ENCODE measurements around the gene PAMR1.

GRCh38 chr11:35507688-35508087 is 17.7 kb downstream of the PAMR1 start:
- no peak for TF ChIP-seq ARNT (IDR thresholded peaks at IDR 0.05)
- no peak for TF ChIP-seq CTBP1 (IDR thresholded peaks at IDR 0.05; ENCODE audit: borderline replicate concordance)
- no peak for TF ChIP-seq FOXA1 (IDR thresholded peaks at IDR 0.05)
- TF ChIP-seq SUZ12 (IDR thresholded peaks at IDR 0.05), result no peak

Data from HEK293T (cell line).